ENCODE results near the gene LIN54.
"Not testable (repeated sequence)": the region's sequence is repeated elsewhere in the genome, so short reads cannot be mapped to it uniquely, and the experiment has no call there.

GRCh38 chr4:82913968-82914367, 96.7 kb downstream of the LIN54 start:
- TF ChIP-seq KAT7 (CRISPR knock-in tag; IDR thresholded peaks at IDR 0.05; ENCODE audit: borderline replicate concordance); NR2C2 (CRISPR knock-in tag; IDR thresholded peaks at IDR 0.05); CREB1 (CRISPR knock-in tag; IDR thresholded peaks at IDR 0.05); ESRRA (CRISPR knock-in tag; IDR thresholded peaks at IDR 0.05; ENCODE audit: borderline replicate concordance); ZSCAN18 (CRISPR knock-in tag; IDR thresholded peaks at IDR 0.05); OVOL2 (CRISPR knock-in tag; IDR thresholded peaks at IDR 0.05; ENCODE audit: borderline replicate concordance); JUN (CRISPR knock-in tag; IDR thresholded peaks at IDR 0.05); ZNF512 (CRISPR knock-in tag; IDR thresholded peaks at IDR 0.05; ENCODE audit: borderline replicate concordance); ELF4 (CRISPR knock-in tag; IDR thresholded peaks at IDR 0.05; ENCODE audit: low read depth); ZBTB43 (CRISPR knock-in tag; IDR thresholded peaks at IDR 0.05); HMGA2 (CRISPR knock-in tag; IDR thresholded peaks at IDR 0.05); ZBTB21 (CRISPR knock-in tag; IDR thresholded peaks at IDR 0.05; ENCODE audit: borderline replicate concordance): not testable (repeated sequence)
- TF ChIP-seq, protein P1, sequence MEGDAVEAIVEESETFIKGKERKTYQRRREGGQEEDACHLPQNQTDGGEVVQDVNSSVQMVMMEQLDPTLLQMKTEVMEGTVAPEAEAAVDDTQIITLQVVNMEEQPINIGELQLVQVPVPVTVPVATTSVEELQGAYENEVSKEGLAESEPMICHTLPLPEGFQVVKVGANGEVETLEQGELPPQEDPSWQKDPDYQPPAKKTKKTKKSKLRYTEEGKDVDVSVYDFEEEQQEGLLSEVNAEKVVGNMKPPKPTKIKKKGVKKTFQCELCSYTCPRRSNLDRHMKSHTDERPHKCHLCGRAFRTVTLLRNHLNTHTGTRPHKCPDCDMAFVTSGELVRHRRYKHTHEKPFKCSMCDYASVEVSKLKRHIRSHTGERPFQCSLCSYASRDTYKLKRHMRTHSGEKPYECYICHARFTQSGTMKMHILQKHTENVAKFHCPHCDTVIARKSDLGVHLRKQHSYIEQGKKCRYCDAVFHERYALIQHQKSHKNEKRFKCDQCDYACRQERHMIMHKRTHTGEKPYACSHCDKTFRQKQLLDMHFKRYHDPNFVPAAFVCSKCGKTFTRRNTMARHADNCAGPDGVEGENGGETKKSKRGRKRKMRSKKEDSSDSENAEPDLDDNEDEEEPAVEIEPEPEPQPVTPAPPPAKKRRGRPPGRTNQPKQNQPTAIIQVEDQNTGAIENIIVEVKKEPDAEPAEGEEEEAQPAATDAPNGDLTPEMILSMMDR (IDR thresholded peaks at IDR 0.05), result not testable (repeated sequence)
- TF ChIP-seq, protein P2, sequence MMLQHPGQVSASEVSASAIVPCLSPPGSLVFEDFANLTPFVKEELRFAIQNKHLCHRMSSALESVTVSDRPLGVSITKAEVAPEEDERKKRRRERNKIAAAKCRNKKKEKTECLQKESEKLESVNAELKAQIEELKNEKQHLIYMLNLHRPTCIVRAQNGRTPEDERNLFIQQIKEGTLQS (CRISPR knock-in tag; conservative IDR thresholded peaks at IDR 0.05), result not testable (repeated sequence)
